Left colon (tissue), 2 donors: ENCODE measurements around the gene CCDC127. TPM values are rescaled to one million over a fixed set of nuclear protein-coding genes. Genes with fewer than 3 reads are reported as not detected.
"Not testable (repeated sequence)": the region's sequence is repeated elsewhere in the genome, so short reads cannot be mapped to it uniquely, and the experiment has no call there.

ENCODE experiments used
- ATAC-seq: fragments of 200-7000 bp; cut with Tn5 transposase; one replicate; pipeline ENCODE4 v1.9.1; 2020; ENCODE audit warnings: mild to moderate bottlenecking, moderate library complexity
- DNase-seq, 2 donors: peaks; one replicate each; pipeline ENCODE4 v3.0.0-alpha.2; 2020
- intact Hi-C, 2 donors: fragments of 100-400 bp; cut with DNase I in 1 of 2; cut with micrococcal nuclease in 1 of 2; formaldehyde crosslinking; loops; one replicate each; pipeline versions ENCODE4 v1.11.2 to v1.14.0; 2022; cut with DNase I, micrococcal nuclease
- total RNA-seq, 2 donors: library from RNA; stranded (reverse); fragmentation: NEBNext Ultra II Directional; extraction: Animal tissue kit (Norgen Biotek cat#: 25700); gene quantifications; one replicate each; pipeline ENCODE4 v1.2.1, GENCODE V29; 2021
- donor health status: DM: no; HTN: no; CAD: no.
- donor health status: DM: yes; HTN: yes; CAD: no.

CCDC127 gene
- total RNA-seq, 2 donors from 2014 or later = 3.7 to 3.8 TPM

- DNase-seq (peak in 1 of 2 donors; percentile 20), ATAC-seq (no peak)
Observed at GRCh38 chr5:166441-167372, 51.2 kb downstream of the CCDC127 start.

GRCh38 chr5:164783-165182, 53.2 kb downstream of the CCDC127 start:
- ATAC-seq, intact Hi-C loops: not testable (repeated sequence)
- peak in 1 of 2 donors; percentile 5 for DNase-seq

More at GRCh38 chr5:166441-167372, 51.2 kb downstream of the CCDC127 start:
- intact Hi-C loops = no loop called here

GRCh38 chr5:164244-164643, 53.7 kb downstream of the CCDC127 start:
- intact Hi-C loops = no loop called here
- ATAC-seq (no peak), DNase-seq (peak in 1 of 2 donors; percentile 14)

GRCh38 chr5:163841-164240, 54.1 kb downstream of the CCDC127 start:
- intact Hi-C loops = no loop called here
- no peak for ATAC-seq

GRCh38 chr5:163338-163620, 54.7 kb downstream of the CCDC127 start:
- DNase-seq (peak in 1 of 2 donors; percentile 17), ATAC-seq (no peak)
- intact Hi-C loops = no loop called here

More at GRCh38 chr5:163841-164240, 54.1 kb downstream of the CCDC127 start:
- peak in 1 of 2 donors; percentile 8 for DNase-seq

- DNase-seq (peak in 1 of 2 donors; percentile 18), ATAC-seq (no peak)
- intact Hi-C loops = no loop called here
Observed at GRCh38 chr5:162565-163337, 55.2 kb downstream of the CCDC127 start.

GRCh38 chr5:162190-162564, 55.8 kb downstream of the CCDC127 start:
- DNase-seq = peak in 1 of 2 donors; percentile 8
- ATAC-seq = no peak
- intact Hi-C loops = no loop called here

- no peak for ATAC-seq
- peak in 1 of 2 donors; percentile 11 for DNase-seq
- intact Hi-C loops = no loop called here
Observed at GRCh38 chr5:161803-162110, 56.2 kb downstream of the CCDC127 start.

GRCh38 chr5:160921-161802, 56.8 kb downstream of the CCDC127 start:
- intact Hi-C loops = no loop called here
- no peak for ATAC-seq
- DNase-seq = peak in 1 of 2 donors; percentile 8

- ATAC-seq = no peak
Observed at GRCh38 chr5:160173-160510, 57.8 kb downstream of the CCDC127 start.

GRCh38 chr5:159448-160172, 58.3 kb downstream of the CCDC127 start:
- intact Hi-C loops = no loop called here
- peak in 1 of 2 donors; percentile 10 for DNase-seq
- no peak for ATAC-seq

More at GRCh38 chr5:160173-160510, 57.8 kb downstream of the CCDC127 start:
- DNase-seq = no peak
- intact Hi-C loops = no loop called here

GRCh38 chr5:158807-159447, 59.0 kb downstream of the CCDC127 start:
- ATAC-seq (no peak), DNase-seq (peak in 1 of 2 donors; percentile 9)
- intact Hi-C loops = no loop called here

GRCh38 chr5:157801-158200, 60.2 kb downstream of the CCDC127 start:
- DNase-seq (peak in 1 of 2 donors; percentile 5), ATAC-seq (no peak)
- intact Hi-C loops = no loop called here

GRCh38 chr5:157126-157715, 60.7 kb downstream of the CCDC127 start:
- no peak for ATAC-seq
- DNase-seq = no peak
- intact Hi-C loops = no loop called here

- intact Hi-C loops = no loop called here
- DNase-seq (peak in 1 of 2 donors; percentile 12), ATAC-seq (no peak)
Observed at GRCh38 chr5:156411-157072, 61.4 kb downstream of the CCDC127 start.

GRCh38 chr5:155651-156410, 62.1 kb downstream of the CCDC127 start:
- intact Hi-C loops = no loop called here
- ATAC-seq (no peak), DNase-seq (no peak)
